Glutamatergic neuron (in vitro differentiated cells): ENCODE data around the gene TAF5L. TPM values are rescaled to one million over a fixed set of nuclear protein-coding genes. Genes with fewer than 3 reads are reported as not detected.

ENCODE experiments used
- DNase-seq: peaks from one replicate; pipeline ENCODE4 v3.0.0; 2022
- H3K27ac Mint-ChIP-seq: one replicate; pipeline ENCODE4 v1.8.0; 2020; ENCODE audit warnings: mild to moderate bottlenecking, mixed read lengths, inconsistent platforms; ENCODE audit not compliant: unreplicated experiment
- H3K27me3 Mint-ChIP-seq: one replicate; pipeline ENCODE4 v1.8.0; 2020; ENCODE audit warnings: mild to moderate bottlenecking, moderate library complexity, mixed read lengths, inconsistent platforms; ENCODE audit not compliant: unreplicated experiment
- H3K36me3 Mint-ChIP-seq: one replicate; pipeline ENCODE4 v1.8.0; 2020; ENCODE audit warnings: mild to moderate bottlenecking, mixed read lengths, inconsistent platforms; ENCODE audit not compliant: unreplicated experiment
- H3K4me1 Mint-ChIP-seq: one replicate; pipeline ENCODE4 v1.8.0; 2020; ENCODE audit warnings: mild to moderate bottlenecking, low read depth, mixed read lengths, inconsistent platforms; ENCODE audit not compliant: unreplicated experiment
- H3K4me3 Mint-ChIP-seq: one replicate; pipeline ENCODE4 v1.8.0; 2020; ENCODE audit warnings: mild to moderate bottlenecking, mixed read lengths, inconsistent platforms; ENCODE audit not compliant: unreplicated experiment
- H3K9me3 Mint-ChIP-seq: one replicate; pipeline ENCODE4 v1.8.0; 2020; ENCODE audit warnings: mild to moderate bottlenecking, moderate library complexity, mixed read lengths, inconsistent platforms; ENCODE audit not compliant: unreplicated experiment
- total RNA-seq: library from RNA; stranded (reverse); fragmentation: NEBNext Ultra II Directional; extraction: Animal tissue kit (Norgen Biotek cat#: 25700); gene quantifications from one replicate; pipeline ENCODE4 v1.2.1, GENCODE V29; 2021; ENCODE audit not compliant: unreplicated experiment
- TF ChIP-seq, protein P1 (sequence below): fragments of 200-600 bp; sonication (generic); IDR thresholded peaks from one replicate; pipeline ENCODE4 v1.5.0; 2021; ENCODE audit not compliant: partially characterized antibody, unreplicated experiment

The TAF5L gene
- total RNA-seq, 1 donor from 2014 or later = 19.6 TPM

DNA sequence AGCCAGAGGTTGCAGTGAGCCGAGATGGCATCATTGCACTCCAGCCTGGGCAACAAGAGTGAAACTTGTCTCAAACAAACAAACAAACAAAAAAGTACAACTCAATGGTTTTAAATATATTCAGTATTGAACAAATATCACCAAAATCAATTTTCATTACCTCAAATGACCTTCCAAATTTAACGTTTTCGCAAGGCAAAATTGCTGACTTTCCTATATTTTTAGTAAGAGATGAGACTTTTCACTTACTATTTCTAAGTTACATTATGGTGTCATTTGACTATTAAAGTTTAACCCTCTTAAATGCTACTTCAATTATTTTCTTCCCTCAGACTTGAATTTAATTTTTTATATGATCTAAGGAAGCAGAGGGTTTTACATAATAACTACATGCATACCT is 44.4 kb downstream of the TAF5L start:
- Mint-ChIP-seq H3K27me3 (peaks cover 1% of the 10 kb centered on the region), H3K4me1 (no peaks in the 10 kb centered on the region), H3K4me3 (no peak overlapping the region), H3K27ac (no peak overlapping the region), H3K36me3 (no peaks in the 10 kb centered on the region), H3K9me3 (no peaks in the 10 kb centered on the region)
- TF ChIP-seq, protein P1, sequence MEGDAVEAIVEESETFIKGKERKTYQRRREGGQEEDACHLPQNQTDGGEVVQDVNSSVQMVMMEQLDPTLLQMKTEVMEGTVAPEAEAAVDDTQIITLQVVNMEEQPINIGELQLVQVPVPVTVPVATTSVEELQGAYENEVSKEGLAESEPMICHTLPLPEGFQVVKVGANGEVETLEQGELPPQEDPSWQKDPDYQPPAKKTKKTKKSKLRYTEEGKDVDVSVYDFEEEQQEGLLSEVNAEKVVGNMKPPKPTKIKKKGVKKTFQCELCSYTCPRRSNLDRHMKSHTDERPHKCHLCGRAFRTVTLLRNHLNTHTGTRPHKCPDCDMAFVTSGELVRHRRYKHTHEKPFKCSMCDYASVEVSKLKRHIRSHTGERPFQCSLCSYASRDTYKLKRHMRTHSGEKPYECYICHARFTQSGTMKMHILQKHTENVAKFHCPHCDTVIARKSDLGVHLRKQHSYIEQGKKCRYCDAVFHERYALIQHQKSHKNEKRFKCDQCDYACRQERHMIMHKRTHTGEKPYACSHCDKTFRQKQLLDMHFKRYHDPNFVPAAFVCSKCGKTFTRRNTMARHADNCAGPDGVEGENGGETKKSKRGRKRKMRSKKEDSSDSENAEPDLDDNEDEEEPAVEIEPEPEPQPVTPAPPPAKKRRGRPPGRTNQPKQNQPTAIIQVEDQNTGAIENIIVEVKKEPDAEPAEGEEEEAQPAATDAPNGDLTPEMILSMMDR = no peak
- DNase-seq = no peak

DNA sequence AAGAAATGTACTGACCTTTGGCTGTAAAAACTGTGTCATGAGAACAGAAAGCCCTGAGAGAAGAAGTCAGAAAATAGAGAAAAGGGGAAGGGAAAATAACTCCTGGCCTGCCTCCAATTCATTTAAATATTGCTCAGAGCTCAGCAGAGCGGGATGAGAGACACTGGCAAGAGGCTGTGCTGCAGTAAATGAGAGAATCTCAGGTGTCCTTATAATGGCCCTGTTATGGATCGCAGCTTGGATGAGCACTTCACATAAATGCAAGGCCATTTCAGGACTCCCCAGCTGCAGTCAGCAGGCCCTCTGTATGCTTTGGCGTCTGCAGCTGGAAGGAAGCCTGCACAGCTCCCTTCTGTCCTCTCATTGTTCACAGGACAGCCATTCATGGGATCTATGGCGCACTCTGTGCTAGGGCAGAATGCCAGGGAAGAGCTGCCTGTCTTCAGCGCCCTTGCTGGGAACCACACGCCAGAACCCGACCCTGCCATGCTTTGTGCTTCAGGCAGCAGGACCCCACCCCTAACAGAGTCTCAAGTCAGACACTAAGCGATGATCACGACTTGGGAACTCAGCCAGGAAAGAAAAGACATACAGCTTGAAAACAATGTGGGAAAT is 46.8 kb downstream of the TAF5L start:
- no peaks in the 10 kb centered on the region for H3K9me3 Mint-ChIP-seq
- no peaks in the 10 kb centered on the region for H3K36me3 Mint-ChIP-seq
- no peaks in the 10 kb centered on the region for H3K4me1 Mint-ChIP-seq
- TF ChIP-seq, protein P1 = no peak
- no peak overlapping the region for H3K27ac Mint-ChIP-seq
- no peak overlapping the region for H3K4me3 Mint-ChIP-seq
- no peak for DNase-seq
- H3K27me3 Mint-ChIP-seq = peaks cover 1% of the 10 kb centered on the region

DNA sequence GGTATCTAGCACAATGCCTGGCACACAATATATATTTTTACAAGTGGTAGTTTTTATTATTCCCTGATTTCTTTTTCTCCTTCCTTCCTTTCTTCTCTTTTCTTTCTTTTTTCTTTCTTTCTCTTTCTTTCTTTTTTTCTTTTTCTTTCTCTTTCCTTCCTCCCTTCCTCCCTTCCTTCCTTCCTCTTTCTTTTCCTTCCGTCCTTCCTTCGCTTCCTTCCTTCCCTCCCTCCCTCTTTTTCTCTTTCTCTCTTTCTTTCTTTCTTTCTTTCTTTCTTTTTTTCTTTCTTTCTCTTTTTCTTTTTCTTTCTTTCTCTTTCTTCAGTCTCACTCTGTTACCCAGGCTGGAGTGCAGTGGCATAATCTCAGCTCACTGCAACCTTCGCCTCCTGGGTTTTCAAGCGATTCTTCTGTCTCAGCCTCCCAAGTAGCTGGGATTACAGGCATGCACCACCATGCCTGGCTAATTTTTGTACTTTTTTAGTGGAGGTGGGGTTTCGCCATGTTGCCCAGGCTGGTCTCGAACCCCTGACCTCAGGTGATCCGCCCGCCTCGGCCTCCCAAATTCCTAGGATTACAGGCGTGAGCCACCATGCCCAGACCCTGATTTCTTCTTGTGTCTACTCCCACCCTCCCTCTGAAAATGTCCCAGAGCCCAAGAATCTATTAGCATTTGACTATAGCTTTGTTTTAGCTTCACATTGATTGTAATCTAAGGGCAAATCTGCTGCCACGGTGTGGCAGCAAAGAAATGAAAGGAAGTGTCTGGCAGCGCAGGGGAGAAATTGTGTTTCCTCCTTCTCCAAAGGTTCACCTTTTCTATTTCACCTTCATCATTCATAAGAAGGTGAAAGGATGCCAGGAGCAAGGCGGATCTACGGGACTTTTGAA is 47.5 kb downstream of the TAF5L start:
- Mint-ChIP-seq H3K9me3 (peaks cover under 1% of the 10 kb centered on the region), H3K4me3 (no peak overlapping the region), H3K27ac (no peak overlapping the region), H3K4me1 (no peaks in the 10 kb centered on the region), H3K36me3 (no peaks in the 10 kb centered on the region), H3K27me3 (peaks cover 1% of the 10 kb centered on the region)
- no peak for DNase-seq
- TF ChIP-seq, protein P1 = no peak

DNA sequence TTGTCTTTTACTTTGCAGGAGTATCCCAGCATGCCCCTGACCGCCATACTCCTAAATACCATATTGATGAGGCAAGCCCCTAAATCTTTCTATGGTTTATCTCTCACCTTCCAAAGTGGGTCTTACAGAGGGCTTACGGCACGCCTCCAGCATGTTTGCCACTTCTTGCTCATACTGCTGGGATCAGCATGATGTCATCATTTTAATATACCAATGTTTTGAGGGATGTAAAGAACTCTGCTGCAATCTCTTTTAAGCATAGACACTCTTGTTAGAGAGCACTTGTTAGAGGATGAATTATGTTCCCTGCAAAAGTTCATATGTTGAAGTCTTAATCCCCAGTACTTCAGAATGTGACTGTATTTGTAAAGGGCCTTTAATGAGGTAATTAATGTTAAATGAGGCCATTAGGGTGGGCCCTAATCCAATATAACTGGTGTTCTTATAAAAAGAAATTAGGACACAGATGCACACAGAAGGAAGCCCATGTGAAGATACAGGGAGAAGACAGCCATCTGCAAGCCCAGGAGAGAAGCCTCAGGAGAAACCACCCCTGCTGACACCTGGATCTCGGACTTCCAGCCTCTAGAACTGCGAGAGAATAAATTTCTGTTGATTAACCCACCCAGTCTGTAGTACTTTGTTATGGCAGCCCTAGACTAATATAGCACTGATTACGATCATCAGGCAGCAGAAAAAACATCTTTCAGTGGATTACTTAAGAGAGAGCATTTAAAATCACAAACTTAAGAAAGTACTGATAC is 51.1 kb downstream of the TAF5L start:
- Mint-ChIP-seq H3K9me3 (peaks cover 2% of the 10 kb centered on the region), H3K27ac (no peak overlapping the region), H3K4me3 (no peak overlapping the region), H3K4me1 (peaks cover 3% of the 10 kb centered on the region), H3K36me3 (no peaks in the 10 kb centered on the region), H3K27me3 (peaks cover 1% of the 10 kb centered on the region)
- TF ChIP-seq, protein P1 = no peak
- no peak for DNase-seq
